HG03159 (cell line): Measurements from ENCODE around the gene ATP1B1.
A peak's percentile ranks its signal among the peaks of the same experiment; 100 is the strongest.
"Not testable (repeated sequence)": the region's sequence is repeated elsewhere in the genome, so short reads cannot be mapped to it uniquely, and the experiment has no call there.

Experiments
- ATAC-seq: cut with Tn5 transposase; IDR thresholded peaks from one replicate; pipeline ENCODE4 v1.9.1; 2021; ENCODE audit warnings: mild to moderate bottlenecking, moderate library complexity; ENCODE audit not compliant: unreplicated experiment

The ATP1B1 gene

DNA sequence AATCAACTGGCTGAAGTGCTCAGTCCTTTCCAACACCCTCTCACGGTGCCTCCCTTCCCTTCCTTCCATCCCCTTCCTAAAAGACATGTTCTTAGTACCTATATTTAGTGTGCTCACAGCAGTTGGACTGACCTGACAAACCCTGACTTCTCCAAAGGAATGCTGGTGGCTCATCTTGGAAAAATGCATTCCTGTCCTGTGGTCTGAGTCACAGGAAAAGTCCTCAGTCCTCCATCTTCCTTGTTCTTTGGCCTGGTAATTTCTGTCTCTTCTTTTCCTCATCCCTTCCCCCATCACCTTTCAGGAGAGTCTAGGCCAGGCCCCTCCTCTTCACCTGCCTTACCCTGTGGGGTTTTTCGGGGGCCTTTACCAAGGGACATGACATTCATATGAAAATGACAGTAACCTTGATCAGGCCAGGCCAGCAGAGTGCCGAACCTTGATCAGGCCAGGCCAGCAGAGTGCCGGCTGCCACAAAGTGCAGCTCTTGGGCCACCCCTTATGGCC is 7.2 kb downstream of the ATP1B1 start:
- ATAC-seq, result no peak

DNA sequence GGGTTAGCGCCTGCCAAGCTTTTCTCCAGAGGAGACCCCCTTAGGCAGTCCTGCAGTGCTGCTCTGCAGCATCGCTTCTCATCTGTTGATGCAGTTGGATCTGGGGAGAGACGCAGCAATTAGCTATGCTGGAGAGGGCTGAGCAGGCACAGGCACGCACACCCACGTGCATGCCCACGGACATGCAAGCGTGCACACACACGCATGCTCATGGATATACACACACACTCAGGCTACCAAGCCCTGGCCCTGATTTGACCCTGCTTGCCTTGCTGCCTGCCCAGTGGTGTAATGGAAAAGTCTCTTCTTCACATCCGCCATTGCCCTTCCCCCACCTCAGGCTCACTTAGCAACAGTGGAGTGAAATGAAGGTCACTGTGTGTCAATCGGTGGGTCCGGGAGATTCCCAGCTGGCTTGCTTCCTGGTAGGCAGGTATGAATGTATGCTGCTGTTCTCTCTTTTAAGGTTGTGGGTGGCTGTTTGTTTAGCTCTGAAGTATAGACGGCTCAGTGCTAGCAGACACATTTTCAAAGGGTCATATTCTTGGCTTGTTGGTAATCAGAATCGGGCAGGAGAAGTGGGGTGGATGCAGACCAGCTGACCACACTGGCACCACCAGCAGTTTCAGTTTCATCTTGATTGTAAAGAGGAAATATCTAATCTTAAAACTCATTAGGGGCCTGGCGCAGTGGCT is 9.5 kb downstream of the ATP1B1 start:
- peak; percentile 63 for ATAC-seq

DNA sequence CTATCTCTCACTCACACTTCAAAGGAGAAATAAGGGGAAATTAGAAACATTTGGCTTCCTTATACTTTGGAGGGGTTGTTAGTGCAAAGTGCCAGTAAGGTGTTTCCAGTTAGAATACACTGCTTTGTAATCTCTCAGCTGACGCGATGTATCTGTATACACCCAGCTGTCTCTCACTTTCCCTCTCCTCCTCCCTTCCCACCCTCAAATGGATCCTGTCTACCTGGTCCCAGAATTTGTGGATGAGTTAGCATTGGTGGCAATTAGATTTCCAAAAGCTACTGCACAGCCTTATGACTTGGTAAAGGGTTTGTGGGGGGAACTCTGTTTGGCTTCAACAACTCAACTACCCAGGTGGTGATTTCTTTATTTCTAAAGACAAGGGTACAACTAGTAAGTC is 10.5 kb downstream of the ATP1B1 start:
- no peak for ATAC-seq

DNA sequence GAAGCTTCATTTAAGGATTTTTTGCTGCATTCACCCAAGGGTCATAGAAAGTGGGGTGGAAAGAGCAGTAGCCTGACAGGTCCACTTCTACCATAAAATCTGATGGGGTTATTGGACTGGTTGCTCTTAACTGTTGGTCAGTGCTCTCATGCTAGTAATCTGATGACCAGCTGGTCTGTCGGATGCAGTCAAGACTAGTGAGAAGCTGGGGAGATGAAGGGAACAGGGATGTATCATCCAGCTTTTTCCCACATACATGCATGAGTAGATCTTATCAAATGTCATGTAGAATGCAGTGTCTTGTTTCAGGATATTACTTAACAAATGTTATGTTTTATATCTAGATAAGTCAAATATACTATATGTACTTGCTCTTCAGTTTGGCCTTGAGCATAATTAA is 11.1 kb downstream of the ATP1B1 start:
- no peak for ATAC-seq

DNA sequence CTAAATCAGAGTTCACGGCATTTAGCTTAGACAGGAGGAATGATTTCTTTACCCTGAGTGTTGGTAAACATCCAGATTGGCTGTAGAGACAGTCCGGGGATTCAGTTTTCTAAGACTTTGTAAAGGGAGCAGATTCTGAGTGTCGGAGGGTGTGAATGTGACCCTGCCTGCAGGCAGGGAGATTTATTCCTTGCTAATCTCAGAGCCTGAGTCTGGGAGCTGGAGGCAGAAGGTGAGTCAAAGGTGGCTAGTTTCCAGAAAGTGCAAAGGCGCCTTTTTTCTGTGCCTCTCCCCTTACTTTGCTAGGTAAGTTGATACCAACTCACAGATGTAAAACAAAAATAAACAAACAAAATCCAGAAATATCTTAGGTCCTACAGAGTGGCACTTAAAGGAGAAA is 11.7 kb downstream of the ATP1B1 start:
- no peak for ATAC-seq

DNA sequence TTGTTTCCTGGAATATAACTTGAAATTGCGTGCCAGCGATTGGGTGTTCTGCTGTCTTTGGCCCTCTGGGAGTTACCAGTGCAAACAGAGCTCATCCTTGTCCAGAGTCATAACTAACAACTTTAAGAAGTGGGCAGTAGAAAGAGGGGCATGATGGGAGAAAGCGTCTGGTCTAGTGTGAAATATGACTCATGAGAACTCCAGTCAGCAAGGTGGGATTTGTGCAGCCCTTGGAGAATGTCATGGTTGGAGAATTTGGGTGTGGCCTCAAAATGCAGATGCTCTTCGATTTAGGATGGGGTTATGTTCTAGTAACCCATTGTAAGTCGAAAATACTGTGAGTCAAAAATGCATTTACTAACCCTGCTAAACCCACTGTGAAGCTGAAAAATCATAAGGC is 12.9 kb downstream of the ATP1B1 start:
- ATAC-seq, result no peak

DNA sequence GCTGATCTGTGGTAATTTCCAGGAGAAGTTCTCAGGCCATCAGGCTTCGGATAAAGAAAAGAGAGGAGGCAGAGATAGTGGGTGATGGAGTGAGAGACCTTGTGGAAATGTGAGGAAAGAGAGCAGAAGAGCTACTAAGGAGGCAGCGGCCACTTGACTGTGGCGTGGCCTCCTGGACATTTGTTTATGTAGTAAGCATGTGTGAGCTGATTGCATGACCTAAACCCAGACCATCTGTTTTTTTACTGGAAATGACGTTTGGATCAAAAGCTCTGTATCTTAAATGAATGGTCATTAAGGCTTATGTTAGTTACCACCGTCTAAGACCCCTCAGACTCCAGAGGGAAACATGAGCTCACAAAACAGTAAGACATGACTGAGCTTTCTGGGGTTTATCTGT is 13.6 kb downstream of the ATP1B1 start:
- no peak for ATAC-seq

DNA sequence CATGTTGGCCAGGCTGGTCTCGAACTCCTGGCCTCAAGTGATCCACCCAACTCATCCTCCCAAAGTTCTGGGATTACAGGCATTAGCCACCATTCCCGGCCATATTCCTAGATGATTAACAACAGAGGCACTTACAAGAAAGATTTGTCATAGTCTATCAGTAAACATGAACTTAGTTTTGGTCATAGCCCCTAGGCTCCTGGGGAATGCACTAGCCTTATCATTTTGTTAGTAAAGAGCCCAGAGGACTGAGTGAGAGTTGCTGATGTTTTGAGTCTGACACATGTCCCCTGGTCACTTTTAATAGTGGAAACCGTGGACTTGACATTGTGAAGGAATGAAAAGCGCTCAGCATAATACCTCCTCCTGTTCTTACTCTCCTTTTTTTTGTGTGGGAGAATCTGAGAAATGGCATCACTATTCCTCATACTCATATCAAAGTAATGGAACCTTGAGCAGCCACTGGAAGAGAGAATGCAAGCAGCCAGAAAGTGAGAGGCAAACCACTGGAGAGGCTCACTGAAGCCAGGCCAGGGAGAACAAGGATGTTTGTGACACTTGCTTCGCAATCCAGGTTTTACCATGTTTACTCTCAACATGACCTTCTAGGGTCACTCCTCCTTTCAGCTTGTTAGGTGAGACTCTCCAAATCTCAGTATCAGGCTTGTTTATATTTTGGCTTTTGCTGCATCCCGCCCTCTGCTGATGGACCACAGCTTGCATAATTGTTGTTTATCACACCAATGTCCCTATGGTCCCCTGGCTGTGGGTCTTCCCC is 14.8 kb downstream of the ATP1B1 start:
- no peak for ATAC-seq

DNA sequence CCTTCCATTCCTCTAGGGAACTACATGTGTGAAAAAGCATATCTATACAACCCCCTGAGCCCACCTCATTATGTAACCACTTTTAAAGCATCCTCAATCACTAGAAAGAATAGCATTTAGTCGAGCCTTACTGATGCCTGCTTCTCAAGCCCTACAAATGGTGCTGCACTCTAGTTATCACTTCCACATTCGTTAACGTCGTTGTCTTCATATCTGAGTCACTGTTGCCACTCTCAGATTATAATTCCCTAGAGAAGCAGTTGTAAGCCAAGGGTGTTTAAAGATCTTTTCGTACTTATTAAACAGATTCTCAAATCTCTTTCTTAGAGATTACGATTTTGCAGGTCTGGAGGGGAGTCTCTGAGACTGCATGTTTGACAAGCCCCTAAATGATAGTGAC is 16.5 kb downstream of the ATP1B1 start:
- ATAC-seq, result no peak

DNA sequence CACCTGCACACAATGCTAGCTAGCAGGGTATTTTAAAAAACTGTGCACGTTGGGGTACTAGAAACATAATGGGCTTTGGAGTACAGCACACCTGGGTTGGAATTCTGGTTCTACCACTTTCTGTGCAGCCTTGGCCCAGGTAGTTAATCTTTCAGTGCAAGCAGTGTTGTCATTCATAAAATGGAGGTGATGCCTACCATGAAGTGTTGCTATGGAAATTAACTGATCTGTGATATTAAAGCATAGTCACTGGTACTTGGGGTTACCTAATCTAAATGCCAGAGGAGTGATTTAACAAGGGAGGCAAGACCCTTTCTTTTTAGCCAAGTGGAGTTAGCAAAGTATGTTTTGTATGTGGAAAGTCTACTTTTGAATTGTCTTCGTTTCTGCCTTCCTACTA is 18.0 kb downstream of the ATP1B1 start:
- no peak for ATAC-seq

DNA sequence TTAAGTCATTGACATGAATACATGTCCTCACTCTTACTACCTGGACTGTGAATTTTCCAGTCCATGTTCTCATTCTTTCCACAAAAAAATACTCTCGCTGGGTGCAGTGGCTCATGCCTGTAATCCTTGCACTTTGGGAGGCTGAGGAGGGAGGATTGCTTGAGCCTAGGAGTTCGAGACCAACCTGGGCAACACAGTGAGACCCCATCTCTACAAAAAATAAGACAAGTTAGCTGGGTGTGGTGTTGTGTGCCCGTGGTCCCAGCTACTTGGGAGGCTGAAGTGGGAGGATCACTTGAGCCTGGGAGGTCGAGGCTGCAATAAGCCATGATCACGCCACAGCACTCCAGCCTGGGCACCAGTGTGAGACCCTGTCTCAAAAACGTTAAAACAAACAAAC is 19.1 kb downstream of the ATP1B1 start:
- not testable (repeated sequence) for ATAC-seq

DNA sequence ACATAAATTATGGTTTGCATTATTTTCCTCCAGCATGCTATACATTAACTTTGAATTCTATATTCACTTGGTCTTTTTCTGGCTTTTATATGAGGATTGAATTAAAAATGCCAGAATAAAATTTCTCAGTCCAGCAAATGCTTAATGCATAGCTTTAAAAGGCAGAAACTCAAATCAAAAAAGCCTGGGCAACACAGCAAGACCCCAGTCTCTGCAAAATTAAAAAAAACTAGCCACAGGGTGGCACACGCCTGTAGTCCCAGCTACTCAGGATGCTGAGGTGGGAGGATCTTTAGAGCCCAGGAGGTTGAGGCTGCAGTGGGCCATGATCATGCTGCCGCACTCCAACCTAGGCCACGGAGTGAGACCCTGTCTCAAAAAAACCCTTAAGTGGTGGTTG is 19.8 kb downstream of the ATP1B1 start:
- no peak for ATAC-seq

DNA sequence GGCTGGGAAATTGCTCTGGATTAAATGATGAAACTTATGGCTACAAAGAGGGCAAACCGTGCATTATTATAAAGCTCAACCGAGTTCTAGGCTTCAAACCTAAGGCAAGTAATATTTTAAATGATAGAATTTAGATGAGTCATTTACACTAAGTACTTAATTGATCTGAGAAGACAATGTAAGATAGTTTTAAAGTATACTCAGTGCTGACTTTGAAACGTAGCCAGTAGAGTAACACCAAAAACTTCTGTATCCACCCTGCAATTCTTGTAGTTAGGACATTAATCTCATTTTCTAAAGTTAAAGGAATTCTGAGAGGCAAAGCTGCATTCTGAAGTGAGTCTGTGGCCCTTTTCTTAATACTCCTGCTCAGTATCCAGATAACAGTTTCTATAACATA is 20.8 kb downstream of the ATP1B1 start:
- no peak for ATAC-seq

DNA sequence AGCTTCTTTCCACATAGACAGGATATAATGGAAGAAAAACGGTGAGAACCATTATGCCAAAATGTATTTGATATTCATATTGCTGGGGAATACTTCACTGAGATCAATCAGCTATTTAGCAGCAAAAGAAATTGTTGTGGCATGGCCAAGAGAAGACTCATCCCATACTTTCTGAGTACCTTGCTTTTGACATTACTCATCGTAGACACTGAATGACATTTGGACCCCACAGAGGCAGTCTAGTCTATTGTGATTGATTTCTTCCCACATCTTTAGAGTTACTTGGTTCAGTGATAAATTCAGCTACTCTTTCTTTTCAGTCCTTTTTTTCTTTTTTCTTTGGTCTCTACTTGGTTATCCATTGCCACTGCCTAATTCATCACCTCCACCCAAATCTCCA is 22.1 kb downstream of the ATP1B1 start:
- no peak for ATAC-seq

DNA sequence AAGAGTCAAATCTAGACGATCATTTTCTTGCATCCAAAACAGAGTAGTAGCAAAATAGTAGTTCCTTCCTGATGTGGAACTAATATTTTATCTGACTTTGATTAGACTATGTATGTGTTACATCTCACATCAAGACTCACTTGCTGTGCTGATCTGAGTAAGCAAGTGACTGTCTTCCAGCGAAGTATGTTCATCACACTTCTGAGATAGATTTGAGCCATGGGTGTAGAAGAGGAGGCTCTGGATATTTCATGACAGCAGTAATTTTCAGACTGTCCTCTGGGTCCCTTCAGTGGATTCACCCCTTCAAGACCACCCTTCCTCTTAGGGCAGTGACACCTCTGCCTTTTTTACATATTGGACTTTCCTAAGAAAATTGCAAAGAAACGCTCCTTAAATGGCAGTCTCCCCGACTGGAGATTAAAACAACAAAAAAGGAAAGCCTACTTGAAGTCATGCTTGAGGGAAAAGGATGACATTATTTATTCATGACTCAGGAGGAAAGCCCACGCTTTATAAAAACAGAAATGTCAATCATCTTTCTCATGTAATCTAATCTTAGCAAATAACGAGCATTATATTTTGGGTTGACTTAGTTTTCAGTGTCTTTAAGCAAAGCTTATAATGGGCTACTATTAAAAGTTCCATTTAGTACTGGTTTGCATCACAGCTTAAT is 22.8 kb downstream of the ATP1B1 start:
- ATAC-seq, result no peak

DNA sequence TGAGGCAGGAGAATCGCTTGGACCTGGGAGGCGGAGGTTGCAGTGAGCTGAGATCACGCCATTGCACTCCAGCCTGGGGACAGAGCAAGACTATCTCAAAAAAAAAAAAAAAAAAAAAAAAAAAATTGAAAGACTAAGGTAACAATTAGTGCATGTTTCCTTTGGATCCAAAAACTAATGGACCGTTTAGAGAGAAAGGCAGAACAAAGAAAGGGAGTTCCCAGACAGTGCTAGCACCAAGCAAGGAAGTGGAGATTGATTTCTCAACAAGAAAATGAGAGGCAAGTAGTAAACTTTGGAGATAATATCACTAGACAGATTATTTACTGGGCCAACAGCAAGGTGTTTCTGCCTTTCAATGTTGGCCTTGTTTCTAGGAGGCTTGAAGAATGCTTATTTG is 24.2 kb downstream of the ATP1B1 start:
- no peak for ATAC-seq

DNA sequence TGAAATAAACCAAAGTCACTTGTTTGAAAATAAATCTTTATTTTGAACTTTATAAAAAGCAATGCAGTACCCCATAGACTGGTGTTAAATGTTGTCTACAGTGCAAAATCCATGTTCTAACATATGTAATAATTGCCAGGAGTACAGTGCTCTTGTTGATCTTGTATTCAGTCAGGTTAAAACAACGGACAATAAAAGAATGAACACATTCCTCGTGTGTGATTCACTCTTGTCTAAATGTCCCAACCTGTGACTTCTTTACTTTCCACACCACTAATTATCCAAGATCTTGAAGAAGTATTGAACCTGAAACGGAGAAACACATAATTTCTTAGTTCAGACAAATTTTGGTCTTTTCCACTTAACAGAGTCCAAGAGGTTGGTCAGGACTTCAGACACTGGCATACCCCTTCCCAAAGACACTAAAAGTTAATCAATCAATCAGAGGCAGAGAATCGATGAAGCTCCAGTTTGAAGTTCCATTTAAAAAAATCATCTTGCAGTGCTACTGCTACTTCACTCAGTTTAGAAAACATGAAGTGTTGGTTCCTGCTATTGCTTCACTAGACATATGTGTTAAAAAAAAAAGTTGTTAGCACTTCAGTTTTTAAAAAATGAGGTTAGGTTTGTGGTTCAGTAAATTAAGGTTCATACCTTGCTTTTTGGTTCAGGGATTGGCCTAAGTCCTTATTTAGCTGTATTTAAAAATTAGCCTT is 26.2 kb downstream of the ATP1B1 start:
- ATAC-seq, result no peak

DNA sequence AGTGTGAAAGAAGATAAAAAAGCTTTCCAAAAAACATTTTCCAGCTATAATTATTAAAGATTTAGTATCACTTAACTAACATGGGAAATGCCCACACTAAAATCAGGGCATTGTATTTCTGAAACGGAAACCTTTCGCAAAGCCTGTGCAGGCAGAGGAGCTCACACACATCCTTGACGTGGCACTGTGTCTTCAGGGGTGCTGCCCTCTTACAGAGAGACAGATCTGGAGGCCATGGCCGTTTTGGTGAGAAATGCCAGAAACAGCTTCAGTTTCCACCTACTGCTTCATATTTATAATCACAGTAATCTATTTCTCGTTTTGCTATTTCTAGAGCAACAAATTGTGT is 26.7 kb downstream of the ATP1B1 start:
- ATAC-seq, result no peak

DNA sequence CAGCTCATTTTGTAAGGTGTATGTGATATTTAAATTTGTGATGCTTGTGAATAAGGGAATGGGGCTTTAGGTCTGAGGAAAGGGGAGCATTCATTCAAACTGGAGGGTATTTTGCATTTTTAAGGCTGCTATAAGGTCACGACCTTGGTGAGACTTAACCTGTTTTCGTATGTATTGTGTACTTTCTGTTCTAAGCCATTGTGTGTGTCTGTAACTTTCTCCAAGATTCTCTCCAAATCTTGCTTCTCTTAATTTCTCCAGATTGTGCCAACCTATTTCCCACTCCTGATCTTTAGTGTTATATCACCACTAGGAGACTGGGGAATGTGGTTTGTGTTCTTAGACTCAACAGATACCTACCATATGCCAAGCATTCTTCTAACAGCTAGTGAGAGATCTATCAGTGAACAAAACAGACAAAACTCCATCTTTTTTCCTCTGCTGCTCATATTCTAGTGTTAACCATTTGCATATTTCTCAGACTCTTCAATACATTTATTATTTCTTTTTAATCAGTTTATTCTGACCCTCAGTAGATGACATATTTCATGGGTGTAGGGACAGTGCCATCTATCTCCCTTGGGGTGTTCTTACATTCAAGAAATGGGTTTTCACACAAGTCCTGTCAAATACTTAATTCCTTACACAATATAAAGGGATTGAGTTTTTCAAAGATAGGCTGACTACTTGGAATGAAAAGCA is 27.5 kb downstream of the ATP1B1 start:
- ATAC-seq, result no peak

DNA sequence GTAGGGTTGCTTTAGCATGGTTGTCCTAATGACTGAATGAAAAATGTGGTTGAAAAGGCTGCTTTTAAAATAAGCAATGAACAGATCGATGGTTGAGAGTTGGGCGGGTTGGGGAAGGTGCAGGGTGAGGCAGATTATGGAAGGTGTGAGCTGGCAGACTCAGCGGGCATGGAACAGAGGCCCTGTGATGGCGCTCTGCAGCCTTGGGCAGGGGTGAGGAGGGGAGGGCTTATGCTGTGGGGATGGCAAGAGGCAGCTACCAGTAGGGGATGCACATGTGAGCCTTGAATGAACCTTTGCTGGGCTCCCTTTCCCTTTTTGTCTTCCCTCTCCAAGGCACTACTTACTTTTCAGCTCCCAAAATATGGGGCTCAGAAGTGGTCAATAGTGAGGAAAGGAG is 30.9 kb downstream of the ATP1B1 start:
- no peak for ATAC-seq
